Large intestine (tissue), 3 donors: ENCODE results near the gene MTHFD1L. TPM values are rescaled to one million over a fixed set of nuclear protein-coding genes. Genes with fewer than 3 reads are reported as not detected.

Source experiments
- DNase-seq, 2 donors: peaks; one replicate each; pipeline versions ENCODE4 v3.0.0 to v3.0.0-alpha.2; 2013
- H3K27ac ChIP-seq: one replicate; pipeline ENCODE4 v1.5.1; 2013; ENCODE audit warnings: low read length
- H3K27me3 ChIP-seq: 2 replicates; pipeline ENCODE4 v1.6.1; 2013; ENCODE audit warnings: low read length; ENCODE audit not compliant: control insufficient read depth, insufficient read depth
- H3K36me3 ChIP-seq: 2 replicates; pipeline ENCODE4 v1.6.1; 2013; ENCODE audit warnings: low read length; ENCODE audit not compliant: control insufficient read depth, insufficient read depth
- H3K4me1 ChIP-seq: one replicate; pipeline ENCODE4 v1.6.1; 2013; ENCODE audit warnings: low read length; ENCODE audit not compliant: control insufficient read depth, insufficient read depth
- H3K4me3 ChIP-seq: one replicate; pipeline ENCODE4 v1.5.1; 2013; ENCODE audit warnings: low read length
- H3K9me3 ChIP-seq: one replicate; pipeline ENCODE4 v1.6.1; 2013; ENCODE audit warnings: mild to moderate bottlenecking, low read depth, low read length, moderate library complexity; ENCODE audit not compliant: control insufficient read depth
- whole genome bisulfite sequencing: methylation state at CpG from one replicate; pipeline ENCODE4 v1.1.5; 2013; ENCODE audit warnings: low lambda C conversion rate; ENCODE audit not compliant: insufficient coverage; 5-methylcytosine and 5-hydroxymethylcytosine counted together
- polyA plus RNA-seq: library from polyadenylated mRNA; unstranded; fragments of 120-200 nt; gene quantifications from one replicate; pipeline ENCODE4 v1.2.1, GENCODE V29; 2013

Gene MTHFD1L
- polyA plus RNA-seq, 1 donor, result 11.7 TPM

GRCh38 chr6:151052021-151052646 is 186.6 kb downstream of the MTHFD1L start:
- Histone ChIP-seq H3K4me3 (no peak overlapping the region), H3K27ac (no peak overlapping the region), H3K9me3 (no peaks in the 10 kb centered on the region), H3K36me3 (no peaks in the 10 kb centered on the region), H3K4me1 (no peaks in the 10 kb centered on the region), H3K27me3 (no peaks in the 10 kb centered on the region)
- no peak for DNase-seq
- WGBS, result 100% methylated on average over 2 of the region's 12 CpGs

- 40% methylated on average over 1 of the region's 8 CpGs for WGBS
- H3K27ac ChIP-seq, result peak overlapping the region; percentile 9
- H3K27me3 ChIP-seq, result no peaks in the 10 kb centered on the region
- peak in 1 of 2 donors; percentile 38 for DNase-seq
- no peak overlapping the region for H3K4me3 ChIP-seq
- H3K36me3 ChIP-seq, result no peaks in the 10 kb centered on the region
- no peaks in the 10 kb centered on the region for H3K9me3 ChIP-seq
- H3K4me1 ChIP-seq, result no peaks in the 10 kb centered on the region
These were observed 188.8 kb downstream of the MTHFD1L start for GRCh38 chr6:151054306-151054705.

GRCh38 chr6:151056230-151056907 is 190.9 kb downstream of the MTHFD1L start:
- H3K27me3 ChIP-seq, result no peaks in the 10 kb centered on the region
- no peaks in the 10 kb centered on the region for H3K9me3 ChIP-seq
- no peaks in the 10 kb centered on the region for H3K36me3 ChIP-seq
- WGBS, result no CpG with 5 or more reads among the region's 9 CpGs
- no peak for DNase-seq
- H3K4me3 ChIP-seq, result no peak overlapping the region
- no peaks in the 10 kb centered on the region for H3K4me1 ChIP-seq
- no peak overlapping the region for H3K27ac ChIP-seq

GRCh38 chr6:151057061-151057460 is 191.6 kb downstream of the MTHFD1L start:
- Histone ChIP-seq H3K36me3 (no peaks in the 10 kb centered on the region), H3K9me3 (no peaks in the 10 kb centered on the region), H3K27me3 (no peaks in the 10 kb centered on the region), H3K27ac (no peak overlapping the region), H3K4me1 (no peaks in the 10 kb centered on the region), H3K4me3 (no peak overlapping the region)
- WGBS, result 100% methylated on average over 1 of the region's 3 CpGs
- DNase-seq, result no peak

- Histone ChIP-seq H3K27me3 (no peaks in the 10 kb centered on the region), H3K4me3 (no peak overlapping the region), H3K36me3 (no peaks in the 10 kb centered on the region), H3K4me1 (no peaks in the 10 kb centered on the region), H3K9me3 (no peaks in the 10 kb centered on the region), H3K27ac (no peak overlapping the region)
- no peak for DNase-seq
- no CpG with 5 or more reads among the region's 9 CpGs for WGBS
These were observed 192.7 kb downstream of the MTHFD1L start for GRCh38 chr6:151058021-151058733.

- WGBS, result no CpG with 5 or more reads among the region's 12 CpGs
- no peak overlapping the region for H3K4me3 ChIP-seq
- no peak overlapping the region for H3K27ac ChIP-seq
- no peaks in the 10 kb centered on the region for H3K4me1 ChIP-seq
- H3K9me3 ChIP-seq, result no peaks in the 10 kb centered on the region
- DNase-seq, result no peak
- H3K27me3 ChIP-seq, result no peaks in the 10 kb centered on the region
- H3K36me3 ChIP-seq, result no peaks in the 10 kb centered on the region
These were observed 194.2 kb downstream of the MTHFD1L start for GRCh38 chr6:151059612-151060095.

GRCh38 chr6:151060096-151060765 is 194.7 kb downstream of the MTHFD1L start:
- H3K36me3 ChIP-seq, result no peaks in the 10 kb centered on the region
- H3K27ac ChIP-seq, result no peak overlapping the region
- H3K4me1 ChIP-seq, result no peaks in the 10 kb centered on the region
- H3K27me3 ChIP-seq, result no peaks in the 10 kb centered on the region
- no peak overlapping the region for H3K4me3 ChIP-seq
- no peaks in the 10 kb centered on the region for H3K9me3 ChIP-seq
- DNase-seq, result no peak
- 80% methylated on average over 1 of the region's 8 CpGs for WGBS

- 93% methylated on average over 4 of the region's 10 CpGs for WGBS
- DNase-seq, result no peak
These were observed 195.4 kb downstream of the MTHFD1L start for GRCh38 chr6:151060766-151061531.

GRCh38 chr6:151063352-151063751 is 197.8 kb downstream of the MTHFD1L start:
- Histone ChIP-seq H3K27ac (no peak overlapping the region), H3K36me3 (no peaks in the 10 kb centered on the region), H3K4me1 (peaks cover 6% of the 10 kb centered on the region)

More at GRCh38 chr6:151060766-151061531, 195.4 kb downstream of the MTHFD1L start:
- H3K27me3 ChIP-seq, result no peaks in the 10 kb centered on the region
- no peaks in the 10 kb centered on the region for H3K4me1 ChIP-seq
- H3K4me3 ChIP-seq, result no peak overlapping the region
- H3K27ac ChIP-seq, result no peak overlapping the region
- no peaks in the 10 kb centered on the region for H3K9me3 ChIP-seq
- H3K36me3 ChIP-seq, result no peaks in the 10 kb centered on the region

More at GRCh38 chr6:151063352-151063751, 197.8 kb downstream of the MTHFD1L start:
- H3K9me3 ChIP-seq, result no peaks in the 10 kb centered on the region
- 25% methylated on average over 2 of the region's 3 CpGs for WGBS
- no peaks in the 10 kb centered on the region for H3K27me3 ChIP-seq
- H3K4me3 ChIP-seq, result no peak overlapping the region
- no peak for DNase-seq
